ENCODE measurements around the gene SAG.

- TF ChIP-seq CTCF (IDR thresholded peaks at IDR 0.05 in 4 of 5, conservative IDR thresholded peaks at IDR 0.05 in 1 of 5) (no peak), POLR2A (IDR thresholded peaks at IDR 0.05) (no peak)
Measured at GRCh38 chr2:233373316-233373715, 65.7 kb downstream of the SAG start.

Data from gastrocnemius medialis (tissue), 4 donors.